ENCODE data around the gene PSEN2. TPM values are rescaled to one million over a fixed set of nuclear protein-coding genes. Genes with fewer than 3 reads are reported as not detected.

The PSEN2 gene
- total and polyA plus RNA-seq, 2 donors (not counting 1 experiment from before 2014, with no cell fraction given): 15.8 to 26.0 TPM

DNA sequence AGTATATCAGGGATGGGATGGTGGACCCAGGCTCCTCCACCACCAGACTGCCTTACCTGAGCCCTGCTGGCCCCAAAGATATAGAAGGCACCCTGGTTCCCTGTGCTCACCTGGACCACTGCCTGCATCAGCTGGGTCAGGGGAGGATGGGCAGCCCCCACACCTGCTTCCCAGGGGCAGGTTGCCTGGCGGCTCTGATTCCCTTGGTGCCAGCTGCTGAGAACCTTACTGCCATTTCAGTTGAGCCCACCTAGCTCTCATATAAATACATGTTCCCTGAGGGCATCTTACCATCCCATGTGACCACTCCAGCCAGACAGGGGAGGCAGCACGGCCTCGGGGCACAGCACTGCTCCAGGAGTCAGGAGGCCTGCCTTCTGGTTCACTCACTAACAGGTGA lies 24.4 kb downstream of the PSEN2 start:
- ChIA-PET POLR2A (no interaction called here), CTCF (no interaction called here)
- Histone ChIP-seq H3K27ac (ENCODE audit: low read length in 2 of 2) (no peak overlapping the region), H3K79me2 (ENCODE audit: control insufficient read depth, insufficient read depth, low read length) (no peaks in the 10 kb centered on the region), H2AFZ (ENCODE audit: insufficient read depth, low read depth, low read length, poor library complexity, severe bottlenecking) (no peak overlapping the region), H3K4me3 (ENCODE audit: control extremely low read depth in 1 of 5, extremely low read depth in 1 of 5, insufficient read depth in 1 of 5, low read depth in 2 of 5, low read length in 4 of 5) (no peak overlapping the region), H3K4me1 (ENCODE audit: control insufficient read depth in 2 of 2, insufficient read depth in 2 of 2, low read length in 2 of 2) (no peaks in the 10 kb centered on the region), H3K9ac (ENCODE audit: low read length) (no peak overlapping the region), H3K4me2 (replicated peaks; ENCODE audit: low read depth, low read length, poor library complexity, severe bottlenecking) (no peak overlapping the region), H3K27me3 (replicated peaks in 1 of 4; ENCODE audit: control extremely low read depth in 1 of 4, control insufficient read depth in 3 of 4, insufficient read depth in 4 of 4, low read length in 3 of 4) (no peaks in the 10 kb centered on the region), H4K20me1 (ENCODE audit: control insufficient read depth, insufficient read depth, low read length, poor library complexity, severe bottlenecking) (no peaks in the 10 kb centered on the region), H3K9me3 (ENCODE audit: control extremely low read depth in 1 of 3, control insufficient read depth in 2 of 3, insufficient read depth in 1 of 3, low read length in 2 of 3) (no peaks in the 10 kb centered on the region), H3K36me3 (replicated peaks in 1 of 2; ENCODE audit: control extremely low read depth in 1 of 2, control insufficient read depth in 1 of 2, extremely low read depth in 1 of 2, insufficient read depth in 2 of 2, low read length in 1 of 2) (peaks cover 3 to 5% of the 10 kb centered on the region in 2 experiments)
- TF ChIP-seq CTCF (IDR thresholded peaks at IDR 0.05) (no peak), EZH2 (IDR thresholded peaks at IDR 0.05; ENCODE audit: borderline replicate concordance, insufficient read depth, low read depth, low read length, poor library complexity, severe bottlenecking) (no peak)
- Mint-ChIP-seq H3K27me3 (no peaks in the 10 kb centered on the region), H3K27ac (no peak overlapping the region), H3K9me3 (ENCODE audit: insufficient read depth) (no peaks in the 10 kb centered on the region), H3K4me1 (no peaks in the 10 kb centered on the region), H3K4me3 (no peak overlapping the region)
- 93% methylated on average over 3 of the region's 3 CpGs for WGBS (ENCODE audit: insufficient coverage)
- no peak for ATAC-seq (ENCODE audit: low read depth)
- DNase-seq: no peak
- intact Hi-C loops (cut with micrococcal nuclease): no loop called here

GRCh38 chr1:226895644-226896043 lies 25.2 kb downstream of the PSEN2 start:
- Histone ChIP-seq H3K27me3 (replicated peaks in 1 of 4; ENCODE audit: control extremely low read depth in 1 of 4, control insufficient read depth in 3 of 4, insufficient read depth in 4 of 4, low read length in 3 of 4) (no peaks in the 10 kb centered on the region), H3K27ac (ENCODE audit: low read length in 2 of 2) (no peak overlapping the region), H2AFZ (ENCODE audit: insufficient read depth, low read depth, low read length, poor library complexity, severe bottlenecking) (no peak overlapping the region), H3K36me3 (replicated peaks in 1 of 2; ENCODE audit: control extremely low read depth in 1 of 2, control insufficient read depth in 1 of 2, extremely low read depth in 1 of 2, insufficient read depth in 2 of 2, low read length in 1 of 2) (peaks cover 3 to 5% of the 10 kb centered on the region in 2 experiments), H3K4me3 (ENCODE audit: control extremely low read depth in 1 of 5, extremely low read depth in 1 of 5, insufficient read depth in 1 of 5, low read depth in 2 of 5, low read length in 4 of 5) (no peak overlapping the region), H4K20me1 (ENCODE audit: control insufficient read depth, insufficient read depth, low read length, poor library complexity, severe bottlenecking) (no peaks in the 10 kb centered on the region), H3K9ac (ENCODE audit: low read length) (no peak overlapping the region), H3K4me1 (ENCODE audit: control insufficient read depth in 2 of 2, insufficient read depth in 2 of 2, low read length in 2 of 2) (no peaks in the 10 kb centered on the region), H3K9me3 (ENCODE audit: control extremely low read depth in 1 of 3, control insufficient read depth in 2 of 3, insufficient read depth in 1 of 3, low read length in 2 of 3) (no peaks in the 10 kb centered on the region), H3K79me2 (ENCODE audit: control insufficient read depth, insufficient read depth, low read length) (no peaks in the 10 kb centered on the region), H3K4me2 (replicated peaks; ENCODE audit: low read depth, low read length, poor library complexity, severe bottlenecking) (no peak overlapping the region)
- POLR2A ChIA-PET: no interaction called here
- WGBS (ENCODE audit: insufficient coverage): 93% methylated on average over 11 of the region's 11 CpGs
- intact Hi-C loops (cut with micrococcal nuclease): no loop called here
- no peak for TF ChIP-seq CTCF (IDR thresholded peaks at IDR 0.05)
- Mint-ChIP-seq H3K9me3 (ENCODE audit: insufficient read depth) (no peaks in the 10 kb centered on the region), H3K27ac (no peak overlapping the region), H3K4me3 (no peak overlapping the region), H3K4me1 (no peaks in the 10 kb centered on the region), H3K27me3 (no peaks in the 10 kb centered on the region)
- no peak for DNase-seq
- no peak for ATAC-seq (ENCODE audit: low read depth)
- CTCF ChIA-PET: no interaction called here

All from B cell (primary cell).